MV-4-11 (cell line): Measurements from ENCODE around the gene SLC51B.
"Not testable (repeated sequence)": the region's sequence is repeated elsewhere in the genome, so short reads cannot be mapped to it uniquely, and the experiment has no call there.

Source experiments
- DNase-seq: peaks from one replicate; lab custom pipeline; 2025; lab: John Stamatoyannopoulos, UW

SLC51B gene

DNA sequence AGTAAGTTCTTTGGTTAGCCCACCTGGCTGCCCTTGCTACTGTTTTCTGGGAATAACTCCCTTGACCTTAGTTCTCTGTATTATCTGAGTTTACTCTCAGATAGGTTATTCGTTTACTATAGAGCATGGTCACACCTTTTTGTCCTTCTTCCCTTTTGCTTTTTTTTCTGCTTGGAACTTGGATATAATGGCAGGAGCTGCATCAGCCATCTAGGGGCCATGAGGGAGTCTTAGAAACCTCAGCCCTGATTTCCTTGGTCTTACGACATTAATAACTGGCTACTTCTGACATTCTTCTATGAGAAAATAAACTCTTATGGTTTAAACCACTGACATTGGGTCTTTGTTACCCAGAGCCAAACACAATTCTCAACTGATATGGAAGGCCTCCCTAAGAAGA is 3.4 kb upstream of the SLC51B start:
- DNase-seq: no peak

- DNase-seq: no peak
Observed at GRCh38 chr15:65042776-65043327, 2.3 kb upstream of the SLC51B start.

- DNase-seq: not testable (repeated sequence)
Observed at GRCh38 chr15:65044218-65044617, 969 bp upstream of the SLC51B start.

GRCh38 chr15:65048241-65048640 is 3.1 kb downstream of the SLC51B start:
- DNase-seq: no peak

- peak; percentile 89 for DNase-seq
Observed at GRCh38 chr15:65049418-65049840, 4.2 kb downstream of the SLC51B start.

DNA sequence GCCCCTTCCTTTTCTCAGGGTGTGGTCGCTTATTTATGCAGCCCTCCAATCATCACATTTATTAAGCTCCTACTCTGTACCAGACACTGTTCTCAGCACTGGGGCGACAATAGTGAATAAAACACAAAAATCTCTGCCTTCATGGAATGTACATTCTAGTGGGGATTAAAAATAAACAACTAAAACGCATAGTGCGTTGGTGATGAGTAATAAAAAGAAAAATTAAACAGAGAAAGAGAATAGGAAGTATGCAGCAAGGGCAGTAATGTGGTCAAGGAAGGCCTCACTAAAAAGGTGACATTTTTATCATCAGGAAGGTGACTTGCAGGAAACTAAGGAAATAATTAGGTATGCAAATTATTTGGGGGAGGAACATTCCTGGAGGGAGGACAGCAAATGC is 5.1 kb downstream of the SLC51B start:
- DNase-seq: no peak

- no peak for DNase-seq
Observed at GRCh38 chr15:65051266-65051665, 6.1 kb downstream of the SLC51B start.

DNA sequence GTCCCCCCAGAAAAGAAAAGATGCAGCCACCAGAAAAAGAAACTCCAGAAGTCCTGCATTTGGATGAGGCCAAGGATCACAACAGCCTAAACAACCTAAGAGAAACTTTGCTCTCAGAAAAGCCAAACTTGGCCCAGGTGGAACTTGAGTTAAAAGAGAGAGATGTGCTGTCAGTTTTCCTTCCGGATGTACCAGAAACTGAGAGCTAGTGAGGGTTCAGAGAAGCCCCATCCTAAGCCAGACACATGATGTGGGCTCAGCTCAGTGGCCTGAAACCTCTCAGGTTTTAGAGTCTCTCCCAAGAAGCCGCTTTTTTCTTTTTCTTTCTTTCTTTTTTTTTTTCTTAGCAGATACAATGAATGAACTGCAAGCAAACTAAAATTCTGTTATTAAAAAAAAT is 7.8 kb downstream of the SLC51B start:
- DNase-seq: no peak

DNA sequence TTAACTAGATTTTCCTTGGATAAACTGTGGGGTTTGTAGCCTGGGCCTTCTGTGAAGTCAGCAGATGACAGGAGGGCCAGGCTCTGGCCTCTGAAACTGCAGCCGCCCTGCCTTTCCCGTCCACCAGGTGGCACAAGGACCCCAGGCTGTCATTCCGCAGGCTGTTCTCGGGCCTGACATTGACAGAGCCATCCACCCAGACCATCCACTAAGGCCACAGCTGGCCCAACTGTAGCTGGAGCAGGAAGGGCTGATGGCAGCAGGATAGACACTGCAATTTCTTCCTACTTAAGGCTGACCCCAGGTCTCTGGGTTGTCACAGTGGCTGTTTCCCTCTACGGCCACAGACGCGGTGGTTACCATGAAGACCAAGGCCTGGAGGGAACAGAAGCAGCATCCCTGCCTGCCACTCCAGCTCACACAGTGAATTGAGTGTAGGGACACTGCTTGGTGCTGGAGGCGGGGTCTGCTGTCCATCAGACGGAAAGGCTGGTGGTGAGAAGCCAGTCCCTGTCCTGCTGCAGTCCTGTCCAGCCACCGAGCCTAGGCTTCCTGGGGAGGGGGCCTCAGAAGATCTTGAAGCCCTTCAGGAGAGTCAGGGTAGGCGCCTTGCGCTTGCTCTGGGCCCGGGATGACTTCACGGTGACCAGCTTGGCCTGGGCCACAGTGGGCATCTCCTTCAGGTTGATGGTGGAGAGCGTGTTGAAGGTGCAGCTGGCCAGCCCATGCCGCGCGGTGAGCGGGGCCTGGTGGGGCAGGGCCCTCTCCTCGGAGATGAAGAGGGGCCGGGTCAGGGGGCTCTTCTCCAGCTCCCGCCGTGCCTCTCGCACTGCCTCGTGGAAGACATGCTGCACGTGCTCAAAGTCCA is 9.4 kb downstream of the SLC51B start:
- DNase-seq: peak; percentile 61

GRCh38 chr15:65055201-65055870 is 10.1 kb downstream of the SLC51B start:
- no peak for DNase-seq

DNA sequence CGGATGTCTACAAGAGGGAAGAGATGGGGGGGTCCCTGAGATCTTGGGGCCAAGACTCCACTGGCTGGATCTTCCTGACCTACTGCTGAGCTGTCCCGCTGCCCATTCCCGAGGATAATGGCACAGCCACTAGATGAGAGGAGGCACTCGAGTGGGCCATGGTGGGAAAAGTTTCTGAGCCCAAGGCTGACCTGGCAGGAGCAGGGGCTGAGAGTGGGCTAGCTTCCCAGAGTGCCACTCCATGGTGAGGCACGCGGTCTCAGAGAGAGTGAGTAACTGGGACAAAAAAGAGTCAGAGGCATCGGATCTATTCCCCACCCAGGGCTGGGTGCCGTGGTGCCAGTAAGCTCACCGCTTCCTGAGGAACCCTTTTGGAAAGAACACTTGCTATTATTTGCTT is 10.9 kb downstream of the SLC51B start:
- no peak for DNase-seq

GRCh38 chr15:65056868-65057548 is 11.8 kb downstream of the SLC51B start:
- DNase-seq: no peak

DNA sequence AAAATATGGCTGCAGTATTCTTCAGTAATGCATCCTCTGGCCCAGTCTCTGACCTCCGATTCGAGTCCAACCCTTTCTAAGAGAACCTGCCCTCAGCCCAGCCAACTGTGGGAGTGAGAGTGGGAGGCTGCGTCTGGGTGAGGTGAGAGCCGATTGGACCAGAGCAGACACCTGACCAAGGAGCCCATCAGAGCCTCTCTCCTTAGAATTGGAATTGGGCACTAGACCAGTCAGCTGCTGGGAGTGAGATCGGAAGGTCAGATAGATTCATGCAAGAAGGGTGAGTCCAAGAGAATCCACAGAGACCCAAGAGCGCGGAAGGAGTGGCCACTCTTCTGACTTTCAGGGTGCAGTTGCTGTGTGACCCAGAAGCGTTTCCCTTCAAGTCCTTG is 12.4 kb downstream of the SLC51B start:
- no peak for DNase-seq

GRCh38 chr15:65058394-65059368 is 13.5 kb downstream of the SLC51B start:
- no peak for DNase-seq

DNA sequence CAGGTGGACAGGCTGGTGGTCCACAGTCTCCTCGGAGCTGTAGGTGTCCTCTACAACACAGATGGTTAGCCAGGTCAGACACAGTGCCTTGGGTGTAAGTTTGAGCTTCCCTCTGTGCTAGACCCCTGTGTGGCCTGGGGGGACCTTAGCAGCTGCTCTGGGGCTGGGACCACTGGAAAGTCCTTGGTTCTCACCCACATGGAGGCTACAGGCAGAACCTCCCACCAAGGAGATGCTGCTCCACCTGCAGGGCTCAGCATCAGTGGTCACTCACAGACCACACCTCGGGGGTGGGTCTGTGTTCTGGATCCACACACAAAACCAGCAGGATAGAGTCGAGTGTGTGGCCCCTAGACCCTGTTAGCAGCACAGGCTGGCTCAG is 14.2 kb downstream of the SLC51B start:
- no peak for DNase-seq

GRCh38 chr15:65059931-65060596 is 14.9 kb downstream of the SLC51B start:
- no peak for DNase-seq

DNA sequence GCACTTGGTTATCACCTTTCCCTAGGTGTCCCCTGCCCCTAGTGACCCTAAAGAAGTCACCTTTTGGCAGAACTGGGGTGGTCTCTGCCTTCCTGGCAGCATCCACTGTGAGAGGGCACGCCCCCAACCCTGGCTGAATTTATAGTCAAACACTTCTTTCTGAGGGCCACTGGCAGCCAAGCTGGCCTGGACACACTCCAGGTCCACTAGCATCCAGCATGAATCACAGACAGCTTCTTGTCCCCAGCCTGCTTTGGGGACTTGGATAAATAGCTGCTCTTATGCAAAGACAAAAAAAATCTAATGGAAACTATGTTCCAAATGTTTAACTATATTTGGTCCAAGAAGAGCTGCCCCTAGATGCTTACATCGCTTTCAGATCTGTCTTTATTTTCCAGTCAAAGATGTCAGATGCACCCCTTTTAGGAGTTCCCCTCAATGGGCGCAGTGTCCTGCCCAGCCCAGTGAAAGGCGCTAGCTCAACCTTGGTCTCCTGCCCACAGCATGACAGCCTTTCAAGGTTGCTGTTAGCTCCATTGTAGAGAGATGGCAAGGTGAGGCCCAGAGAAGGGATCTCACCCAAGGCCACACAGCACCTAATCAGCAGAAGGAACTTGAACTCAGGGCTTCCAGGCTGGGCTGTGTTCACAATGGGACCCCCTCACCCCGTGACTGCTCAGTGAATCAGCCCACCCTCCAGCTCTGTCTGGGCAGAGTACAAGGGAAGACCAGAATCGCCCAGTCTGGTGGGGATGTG is 15.6 kb downstream of the SLC51B start:
- no peak for DNase-seq

DNA sequence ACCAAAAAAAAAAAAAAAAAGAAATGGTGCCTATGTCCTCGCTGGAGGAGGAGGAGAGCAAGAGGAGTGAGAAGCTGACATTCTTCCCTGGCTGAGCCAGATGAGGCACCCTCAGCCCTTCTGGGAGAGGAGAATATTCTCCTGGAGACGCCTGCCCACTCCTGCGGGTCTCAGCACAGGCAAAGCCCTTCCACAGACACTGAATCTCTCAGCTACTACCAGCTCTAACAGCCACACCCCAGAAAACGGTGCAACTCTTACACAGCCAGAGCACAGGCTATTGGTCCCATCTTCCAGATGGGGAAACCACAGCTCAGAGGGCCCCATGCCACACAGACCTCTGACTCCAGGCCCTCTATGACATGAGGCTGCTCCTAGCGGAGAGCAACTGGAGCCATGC is 16.9 kb downstream of the SLC51B start:
- no peak for DNase-seq

GRCh38 chr15:65062726-65063125 is 17.5 kb downstream of the SLC51B start:
- no peak for DNase-seq

DNA sequence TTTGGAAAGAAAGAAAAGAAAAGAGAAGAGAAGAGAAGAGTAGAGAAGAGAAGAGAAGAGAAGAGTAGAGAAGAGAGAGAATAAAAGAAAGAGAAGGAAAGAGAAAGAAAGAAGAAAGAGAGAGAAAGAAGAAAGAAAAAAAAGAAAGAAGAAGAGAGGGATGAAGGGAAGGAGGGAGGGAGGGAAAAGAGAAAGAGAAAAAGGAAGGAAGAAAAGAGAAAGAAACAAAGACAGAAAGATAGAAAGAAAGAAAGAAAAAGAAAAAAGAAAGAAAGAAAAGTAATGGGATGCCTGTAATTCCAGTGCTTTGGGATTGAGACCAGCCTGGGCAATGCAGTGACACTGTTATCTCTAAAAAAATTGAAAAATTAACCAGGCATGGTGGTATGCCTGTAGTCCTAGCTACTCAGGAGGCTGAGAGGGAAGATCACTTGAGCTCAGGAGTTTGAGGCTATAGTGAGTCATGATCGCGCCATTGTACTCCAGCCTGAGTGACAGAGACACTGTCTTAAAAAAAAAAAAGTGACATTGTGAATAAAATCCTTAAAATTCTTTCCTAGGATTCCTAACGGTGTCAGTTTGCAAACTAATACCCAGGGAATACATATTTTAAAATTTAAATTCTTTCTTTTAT is 20.9 kb downstream of the SLC51B start:
- DNase-seq: no peak
